SK-N-SH (cell line): ENCODE measurements around the gene SMG7. TPM values are rescaled to one million over a fixed set of nuclear protein-coding genes. Genes with fewer than 3 reads are reported as not detected.

Source experiments
- CTCF ChIA-PET: fragments of 300-600, 350-600 bp; formaldehyde crosslinking; extraction: SDS; loops from one replicate; lab custom pipeline; 2021; lab: Yijun Ruan, JAX
- POLR2A ChIA-PET: fragments of 350-600 bp; sonication (Branson Sonifier 250); formaldehyde crosslinking; extraction: SDS; loops from one replicate; lab custom pipeline; 2020; ENCODE audit warnings: antibody characterized with exemption, inconsistent platforms; lab: Yijun Ruan, JAX
- DNase-seq: peaks from one replicate; pipeline ENCODE4 v3.0.0; 2012
- H2AFZ ChIP-seq: fragments of 200-600 bp; sonication (generic); 2 replicates; pipeline ENCODE4 v1.8.1; 2016; ENCODE audit warnings: antibody characterized with exemption, mild to moderate bottlenecking, low read depth
- H3F3A ChIP-seq: fragments of 200-600 bp; sonication (generic); replicated peaks from 2 replicates; pipeline ENCODE3; 2016; ENCODE audit warnings: antibody characterized with exemption, mild to moderate bottlenecking; ENCODE audit not compliant: insufficient read depth
- H3K27ac ChIP-seq, 2 experiments: fragments of 200-500 bp in 1 of 2; fragments of 200-600 bp in 1 of 2; sonication (Bioruptor generic) in 1 of 2; sonication (generic), shearing (Covaris generic) in 1 of 2; 2 replicates each; pipeline versions ENCODE4 v1.5.1 to v1.6.1; 2014 to 2016; ENCODE audit warnings: low read depth in 2 of 2, inconsistent platforms in 1 of 2, low read length in 1 of 2, mild to moderate bottlenecking in 1 of 2, mixed read lengths in 1 of 2
- H3K27me3 ChIP-seq: fragments of 200-600 bp; sonication (generic), shearing (Covaris generic); 2 replicates; pipeline ENCODE4 v1.6.1; 2016; ENCODE audit warnings: mixed run types; ENCODE audit not compliant: insufficient read depth
- H3K36me3 ChIP-seq, 2 experiments: fragments of 200-500 bp in 1 of 2; fragments of 200-600 bp in 1 of 2; sonication (Bioruptor generic) in 1 of 2; sonication (generic) in 1 of 2; replicated peaks in 1 of 2; 2 replicates each; pipeline versions ENCODE3 to v1.5.1; 2014 to 2016; ENCODE audit warnings: low read length in 1 of 2, mild to moderate bottlenecking in 1 of 2; ENCODE audit not compliant: insufficient read depth in 2 of 2, control insufficient read depth in 1 of 2
- H3K4me1 ChIP-seq, 2 experiments: fragments of 200-500 bp in 1 of 2; fragments of 200-600 bp in 1 of 2; sonication (Bioruptor generic) in 1 of 2; sonication (generic), shearing (Covaris generic) in 1 of 2; 2 replicates each; pipeline versions ENCODE4 v1.5.1 to v1.6.1; 2014 to 2016; ENCODE audit warnings: low read depth in 1 of 2, low read length in 1 of 2, mixed run types in 1 of 2; ENCODE audit not compliant: insufficient read depth in 2 of 2, control insufficient read depth in 1 of 2
- H3K4me2 ChIP-seq: fragments of 200-600 bp; sonication (generic), shearing (Covaris generic); 2 replicates; pipeline ENCODE4 v1.6.1; 2017; ENCODE audit warnings: mixed run types
- H3K4me3 ChIP-seq, 2 experiments: fragments of 200-500 bp in 1 of 2; fragments of 200-600 bp in 1 of 2; sonication (Bioruptor generic) in 1 of 2; sonication (generic), shearing (Covaris generic) in 1 of 2; 2 replicates each; pipeline versions ENCODE4 v1.5.1 to v1.8.1; 2014 to 2016; ENCODE audit warnings: low read depth in 2 of 2, inconsistent platforms in 1 of 2, low read length in 1 of 2, mild to moderate bottlenecking in 1 of 2, mixed read lengths in 1 of 2, moderate library complexity in 1 of 2
- H3K79me2 ChIP-seq: fragments of 200-600 bp; sonication (generic); 2 replicates; pipeline ENCODE4 v1.8.1; 2017; ENCODE audit warnings: mild to moderate bottlenecking; ENCODE audit not compliant: insufficient read depth
- H3K9ac ChIP-seq: fragments of 200-600 bp; sonication (generic); 2 replicates; pipeline ENCODE4 v1.6.1; 2017; ENCODE audit warnings: mixed run types
- H3K9me2 ChIP-seq: fragments of 200-600 bp; sonication (generic); 2 replicates; pipeline ENCODE4 v1.6.1; 2017; ENCODE audit warnings: mixed run types
- H3K9me3 ChIP-seq: fragments of 200-600 bp; sonication (generic); 2 replicates; pipeline ENCODE4 v1.6.1; 2017; ENCODE audit warnings: mixed run types, mild to moderate bottlenecking, moderate library complexity
- H4K20me1 ChIP-seq: fragments of 200-600 bp; sonication (generic); 2 replicates; pipeline ENCODE4 v1.6.1; 2017; ENCODE audit warnings: mild to moderate bottlenecking, mixed run types; ENCODE audit not compliant: insufficient read depth
- CHD2 ChIP-seq: fragments of 150-350 bp; IDR thresholded peaks from 2 replicates; pipeline ENCODE4 v1.6.1; 2018; ENCODE audit warnings: low read length; ENCODE audit not compliant: partially characterized antibody
- ELF1 ChIP-seq: IDR thresholded peaks from 2 replicates; pipeline ENCODE4 v1.4.0; 2012
- EP300 ChIP-seq, 2 experiments: IDR thresholded peaks; 2 replicates each; pipeline versions ENCODE4 v1.4.0 to v1.6.1; 2012; ENCODE audit warnings: borderline replicate concordance in 1 of 2, low read depth in 1 of 2, low read length in 1 of 2
- EZH2phosphoT487 ChIP-seq: fragments of 200-600 bp; sonication (generic); IDR thresholded peaks from 2 replicates; pipeline ENCODE4 v1.6.1; 2017; ENCODE audit warnings: low read depth, mixed run types, mild to moderate bottlenecking, antibody characterized with exemption, moderate library complexity, borderline replicate concordance
- FOSL2 ChIP-seq: IDR thresholded peaks from 2 replicates; pipeline ENCODE4 v1.4.0; 2012; ENCODE audit warnings: low read depth, mild to moderate bottlenecking, moderate library complexity, borderline replicate concordance
- FOXM1 ChIP-seq: IDR thresholded peaks from 2 replicates; pipeline ENCODE4 v1.4.0; 2012; ENCODE audit warnings: low read depth, mild to moderate bottlenecking
- GATA2 ChIP-seq: sonication (generic); formaldehyde crosslinking; IDR thresholded peaks from 2 replicates; pipeline ENCODE4 v1.5.0; 2020; ENCODE audit warnings: mild to moderate bottlenecking, missing genetic modification reagents
- JUND ChIP-seq: IDR thresholded peaks from 2 replicates; pipeline ENCODE4 v1.4.0; 2012
- MXI1 ChIP-seq: IDR thresholded peaks from 2 replicates; pipeline ENCODE4 v1.6.1; 2012; ENCODE audit warnings: mild to moderate bottlenecking, low read depth, low read length, improper control_type of control experiment
- NRF1 ChIP-seq: IDR thresholded peaks from 2 replicates; pipeline ENCODE4 v1.6.1; 2012; ENCODE audit warnings: low read depth, mild to moderate bottlenecking, low read length
- POLR2AphosphoS5 ChIP-seq: IDR thresholded peaks from 2 replicates; pipeline ENCODE4 v1.6.1; 2012; ENCODE audit warnings: low read depth, low read length
- RCOR1 ChIP-seq: fragments of 150-350 bp; IDR thresholded peaks from 2 replicates; pipeline ENCODE4 v1.6.1; 2017; ENCODE audit warnings: antibody characterized with exemption, low read length
- RXRA ChIP-seq: IDR thresholded peaks from 2 replicates; pipeline ENCODE4 v1.4.0; 2012; ENCODE audit warnings: low read depth, mild to moderate bottlenecking, borderline replicate concordance
- SIN3A ChIP-seq: IDR thresholded peaks from 2 replicates; pipeline ENCODE4 v1.6.1; 2012; ENCODE audit warnings: low read depth, mild to moderate bottlenecking, low read length, moderate library complexity, borderline replicate concordance
- SMC3 ChIP-seq: IDR thresholded peaks from 2 replicates; pipeline ENCODE4 v1.6.1; 2012; ENCODE audit warnings: low read depth, low read length, improper control_type of control experiment
- TAF1 ChIP-seq: IDR thresholded peaks from 2 replicates; pipeline ENCODE4 v1.6.1; 2012; ENCODE audit warnings: low read depth, mild to moderate bottlenecking, low read length, moderate library complexity, borderline replicate concordance
- TCF12 ChIP-seq: IDR thresholded peaks from 2 replicates; pipeline ENCODE4 v1.4.0; 2012
- WGBS: methylation state at CpG from one replicate; pipeline ENCODE4 v1.1.6; 2017; ENCODE audit warnings: low lambda C conversion rate; 5-methylcytosine and 5-hydroxymethylcytosine counted together
- polyA plus RNA-seq, 3 experiments: library from polyadenylated mRNA; depleted of rRNA; stranded (reverse); fragments of >200 nt; gene quantifications; 2 replicates each; pipeline ENCODE4 v1.2.3, GENCODE V29; 2012
- TF ChIP-seq, protein P1 (sequence below): IDR thresholded peaks from 2 replicates; pipeline ENCODE4; 2012
- TF ChIP-seq, protein P2 (sequence below): fragments of 200-600 bp; sonication (generic); IDR thresholded peaks from 2 replicates; pipeline ENCODE4 v1.6.1; 2017; ENCODE audit warnings: antibody characterized with exemption, mild to moderate bottlenecking, moderate library complexity
- TF ChIP-seq, protein P3 (sequence below): fragments of 150-350 bp; IDR thresholded peaks from 2 replicates; pipeline ENCODE4 v1.6.1; 2016; ENCODE audit warnings: mild to moderate bottlenecking, low read depth, low read length

Gene SMG7
- polyA plus RNA-seq, 1 of the 3 experiments (the other 2 are of a cell fraction): 19.8 TPM

DNA sequence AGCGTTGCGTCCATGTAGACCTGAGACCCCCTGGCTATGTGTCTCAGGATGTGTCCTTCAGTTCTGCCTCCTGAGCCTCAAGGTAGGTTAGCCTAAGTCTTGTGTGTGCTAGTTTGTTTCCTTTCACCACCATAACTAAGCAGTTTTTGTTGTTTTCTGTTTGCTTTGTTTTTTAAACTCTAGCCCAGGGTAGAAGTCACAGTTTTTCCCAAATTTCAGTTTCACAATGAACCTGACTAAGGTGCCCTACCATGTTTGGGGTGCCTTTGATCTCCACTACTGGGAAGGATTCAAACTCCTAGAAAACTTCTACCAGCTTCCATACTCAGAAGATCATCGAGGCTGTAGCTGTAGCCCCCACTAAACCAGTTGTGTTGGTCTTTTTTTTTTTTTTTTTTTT lies 14.8 kb upstream of the SMG7 start:
- Histone ChIP-seq H3K27ac (no peak overlapping the region), H3K4me1 (no peaks in the 10 kb centered on the region; a peak in 1 of 4 replicates), H3K27me3 (no peaks in the 10 kb centered on the region), H3K36me3 (no peaks in the 10 kb centered on the region), H2AFZ (no peak overlapping the region), H3K9me2 (no peaks in the 10 kb centered on the region), H3K4me3 (no peak overlapping the region), H3K9me3 (no peaks in the 10 kb centered on the region), H3K4me2 (no peak overlapping the region), H3F3A (no peaks in the 10 kb centered on the region), H3K9ac (no peak overlapping the region), H4K20me1 (no peaks in the 10 kb centered on the region)
- no peak for DNase-seq
- CTCF ChIA-PET: no interaction called here
- TF ChIP-seq POLR2AphosphoS5: no peak
- TF ChIP-seq ELF1: no peak
- TF ChIP-seq, protein P1, sequence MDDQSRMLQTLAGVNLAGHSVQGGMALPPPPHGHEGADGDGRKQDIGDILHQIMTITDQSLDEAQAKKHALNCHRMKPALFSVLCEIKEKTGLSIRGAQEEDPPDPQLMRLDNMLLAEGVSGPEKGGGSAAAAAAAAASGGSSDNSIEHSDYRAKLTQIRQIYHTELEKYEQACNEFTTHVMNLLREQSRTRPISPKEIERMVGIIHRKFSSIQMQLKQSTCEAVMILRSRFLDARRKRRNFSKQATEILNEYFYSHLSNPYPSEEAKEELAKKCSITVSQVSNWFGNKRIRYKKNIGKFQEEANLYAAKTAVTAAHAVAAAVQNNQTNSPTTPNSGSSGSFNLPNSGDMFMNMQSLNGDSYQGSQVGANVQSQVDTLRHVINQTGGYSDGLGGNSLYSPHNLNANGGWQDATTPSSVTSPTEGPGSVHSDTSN: no peak
- no peak for TF ChIP-seq MXI1
- no peak for TF ChIP-seq EZH2phosphoT487
- no peak for TF ChIP-seq RCOR1
- TF ChIP-seq, protein P2, sequence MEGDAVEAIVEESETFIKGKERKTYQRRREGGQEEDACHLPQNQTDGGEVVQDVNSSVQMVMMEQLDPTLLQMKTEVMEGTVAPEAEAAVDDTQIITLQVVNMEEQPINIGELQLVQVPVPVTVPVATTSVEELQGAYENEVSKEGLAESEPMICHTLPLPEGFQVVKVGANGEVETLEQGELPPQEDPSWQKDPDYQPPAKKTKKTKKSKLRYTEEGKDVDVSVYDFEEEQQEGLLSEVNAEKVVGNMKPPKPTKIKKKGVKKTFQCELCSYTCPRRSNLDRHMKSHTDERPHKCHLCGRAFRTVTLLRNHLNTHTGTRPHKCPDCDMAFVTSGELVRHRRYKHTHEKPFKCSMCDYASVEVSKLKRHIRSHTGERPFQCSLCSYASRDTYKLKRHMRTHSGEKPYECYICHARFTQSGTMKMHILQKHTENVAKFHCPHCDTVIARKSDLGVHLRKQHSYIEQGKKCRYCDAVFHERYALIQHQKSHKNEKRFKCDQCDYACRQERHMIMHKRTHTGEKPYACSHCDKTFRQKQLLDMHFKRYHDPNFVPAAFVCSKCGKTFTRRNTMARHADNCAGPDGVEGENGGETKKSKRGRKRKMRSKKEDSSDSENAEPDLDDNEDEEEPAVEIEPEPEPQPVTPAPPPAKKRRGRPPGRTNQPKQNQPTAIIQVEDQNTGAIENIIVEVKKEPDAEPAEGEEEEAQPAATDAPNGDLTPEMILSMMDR: no peak
- TF ChIP-seq GATA2: no peak
- no peak for TF ChIP-seq NRF1
- no peak for TF ChIP-seq FOXM1
- TF ChIP-seq SIN3A: no peak
- TF ChIP-seq TAF1: no peak
- TF ChIP-seq FOSL2: no peak
- no peak for TF ChIP-seq RXRA
- TF ChIP-seq TCF12: no peak
- TF ChIP-seq JUND: no peak
- no peak for TF ChIP-seq SMC3
- TF ChIP-seq, protein P3, sequence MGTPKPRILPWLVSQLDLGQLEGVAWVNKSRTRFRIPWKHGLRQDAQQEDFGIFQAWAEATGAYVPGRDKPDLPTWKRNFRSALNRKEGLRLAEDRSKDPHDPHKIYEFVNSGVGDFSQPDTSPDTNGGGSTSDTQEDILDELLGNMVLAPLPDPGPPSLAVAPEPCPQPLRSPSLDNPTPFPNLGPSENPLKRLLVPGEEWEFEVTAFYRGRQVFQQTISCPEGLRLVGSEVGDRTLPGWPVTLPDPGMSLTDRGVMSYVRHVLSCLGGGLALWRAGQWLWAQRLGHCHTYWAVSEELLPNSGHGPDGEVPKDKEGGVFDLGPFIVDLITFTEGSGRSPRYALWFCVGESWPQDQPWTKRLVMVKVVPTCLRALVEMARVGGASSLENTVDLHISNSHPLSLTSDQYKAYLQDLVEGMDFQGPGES: no peak
- no peak for TF ChIP-seq EP300 (IDR thresholded peaks at IDR 0.05; ENCODE audit: borderline replicate concordance in 1 of 2, low read depth in 1 of 2, low read length in 1 of 2)
- TF ChIP-seq CHD2: no peak
- TF ChIP-seq, all 33 proteins: peak for 0
- WGBS: 62% methylated on average over 3 of the region's 3 CpGs
- no peaks in the 10 kb centered on the region for H3K79me2 ChIP-seq
- POLR2A ChIA-PET: no interaction called here
